Activated CD8-positive, alpha-beta memory T cell treated with anti-CD3 and anti-CD28 coated beads, Interleukin-2, amount 10 ng/mL, durations not matched to agents 7 days and 5 days (primary cell): Measurements from ENCODE around the gene RGS18. TPM values are rescaled to one million over a fixed set of nuclear protein-coding genes. Genes with fewer than 3 reads are reported as not detected.
"Not testable (repeated sequence)": the region's sequence is repeated elsewhere in the genome, so short reads cannot be mapped to it uniquely, and the experiment has no call there.

Source experiments
- ATAC-seq: fragments of 150-1000 bp; cut with Tn5 transposase; one replicate; pipeline ENCODE4 v1.10.0; 2021; ENCODE audit warnings: moderate library complexity
- CTCF ChIA-PET: fragments of 350-600 bp; sonication (Branson Sonifier 250); formaldehyde crosslinking; loops from one replicate; lab custom pipeline; 2021; ENCODE audit warnings: antibody characterized with exemption; lab: Charles Lee
- DNase-seq: peaks from one replicate; pipeline ENCODE4 v3.0.0-alpha.2; 2020
- H3K27ac Mint-ChIP-seq: one replicate; pipeline ENCODE4 v1.8.0; 2021; ENCODE audit warnings: mild to moderate bottlenecking, mixed read lengths
- H3K27me3 Mint-ChIP-seq: one replicate; pipeline ENCODE4 v1.8.0; 2021; ENCODE audit warnings: mixed read lengths
- H3K36me3 Mint-ChIP-seq: one replicate; pipeline ENCODE4 v1.8.0; 2021; ENCODE audit warnings: mild to moderate bottlenecking, mixed read lengths
- H3K4me1 Mint-ChIP-seq: one replicate; pipeline ENCODE4 v1.8.0; 2021; ENCODE audit warnings: mixed read lengths
- H3K4me3 Mint-ChIP-seq: one replicate; pipeline ENCODE4 v1.8.0; 2021; ENCODE audit warnings: mild to moderate bottlenecking, moderate library complexity, mixed read lengths
- H3K9me3 Mint-ChIP-seq: one replicate; pipeline ENCODE4 v1.8.0; 2022; ENCODE audit warnings: low read depth, mixed read lengths
- total RNA-seq, 2 experiments: library from RNA; stranded (reverse); gene quantifications; one replicate each; pipeline ENCODE4 v1.2.3, GENCODE V29; 2021

Gene RGS18
- total RNA-seq, 2 experiments from 2014 or later, result 0.79 to 1.1 TPM

DNA sequence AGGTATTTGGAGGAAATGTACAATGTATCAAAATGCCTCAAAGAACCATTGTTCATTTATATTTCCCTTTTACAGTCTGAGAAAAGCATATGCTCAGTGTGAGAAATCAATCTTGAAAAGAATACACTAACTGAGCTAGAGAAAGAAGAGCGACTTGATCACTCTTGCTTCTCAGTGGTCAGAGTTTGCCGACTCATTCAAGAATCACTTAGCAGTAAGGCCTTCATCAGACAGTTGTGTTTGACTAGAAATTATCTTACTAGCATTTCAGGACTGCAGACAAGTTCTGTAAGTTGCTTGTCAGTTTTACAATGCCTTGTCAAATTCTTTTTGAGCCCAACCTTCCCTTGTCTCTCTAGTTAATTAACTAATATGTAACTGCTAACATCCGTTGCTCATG lies 12.9 kb downstream of the RGS18 start:
- DNase-seq (no peak), ATAC-seq (no peak)
- CTCF ChIA-PET, result interaction anchor here (1.2 kb wide), 1 partner anchor 74 kb away, joined by 3 read pairs; no protein-coding TSS in a partner anchor
- Mint-ChIP-seq H3K27ac (no peak overlapping the region), H3K4me1 (no peaks in the 10 kb centered on the region), H3K4me3 (no peak overlapping the region), H3K36me3 (no peaks in the 10 kb centered on the region), H3K27me3 (no peaks in the 10 kb centered on the region), H3K9me3 (peaks cover 1% of the 10 kb centered on the region)

DNA sequence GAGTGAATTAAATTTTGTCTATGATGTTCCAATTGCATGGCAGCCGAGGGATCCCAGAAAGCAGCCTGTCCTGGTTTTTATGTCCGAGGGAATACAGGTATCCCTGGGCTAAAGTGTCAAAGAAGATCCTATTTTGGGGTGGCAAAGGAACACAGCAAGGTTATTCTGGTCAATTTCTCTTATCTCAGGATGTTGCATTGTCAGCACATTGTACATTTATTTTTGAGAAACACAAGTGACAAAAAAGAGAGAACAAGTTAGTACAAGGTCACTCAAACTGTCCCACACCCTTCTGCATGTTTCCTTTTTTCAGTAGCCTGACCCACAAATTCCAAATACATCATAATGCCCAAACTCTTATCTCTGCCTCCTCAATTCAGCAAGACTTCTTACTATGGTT lies 17.7 kb downstream of the RGS18 start:
- H3K27ac Mint-ChIP-seq, result no peak overlapping the region
- H3K9me3 Mint-ChIP-seq, result no peaks in the 10 kb centered on the region
- no peaks in the 10 kb centered on the region for H3K27me3 Mint-ChIP-seq
- H3K36me3 Mint-ChIP-seq, result no peaks in the 10 kb centered on the region
- ATAC-seq (no peak), DNase-seq (no peak)
- CTCF ChIA-PET, result no interaction called here
- no peak overlapping the region for H3K4me3 Mint-ChIP-seq
- no peaks in the 10 kb centered on the region for H3K4me1 Mint-ChIP-seq

DNA sequence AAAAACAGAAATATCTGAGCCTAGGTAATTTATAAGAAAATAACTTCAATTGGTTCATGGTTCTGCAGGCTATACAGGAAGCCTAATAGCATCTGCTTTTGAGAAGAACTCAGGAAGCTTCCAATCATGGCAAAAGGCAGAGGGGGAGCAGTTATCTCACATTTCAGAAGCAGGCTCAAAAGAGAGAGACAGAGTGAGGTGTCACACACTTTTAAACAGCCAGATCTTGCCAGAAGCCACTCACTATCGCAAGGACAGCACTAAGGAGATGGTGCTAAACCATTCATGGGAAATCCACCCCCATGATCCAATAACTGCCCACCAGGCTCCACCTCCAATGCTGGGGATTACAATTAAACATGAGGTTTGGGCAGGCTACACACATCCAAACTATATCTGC lies 25.5 kb downstream of the RGS18 start:
- Mint-ChIP-seq H3K27me3 (no peaks in the 10 kb centered on the region), H3K9me3 (no peaks in the 10 kb centered on the region)
- CTCF ChIA-PET, result no interaction called here

DNA sequence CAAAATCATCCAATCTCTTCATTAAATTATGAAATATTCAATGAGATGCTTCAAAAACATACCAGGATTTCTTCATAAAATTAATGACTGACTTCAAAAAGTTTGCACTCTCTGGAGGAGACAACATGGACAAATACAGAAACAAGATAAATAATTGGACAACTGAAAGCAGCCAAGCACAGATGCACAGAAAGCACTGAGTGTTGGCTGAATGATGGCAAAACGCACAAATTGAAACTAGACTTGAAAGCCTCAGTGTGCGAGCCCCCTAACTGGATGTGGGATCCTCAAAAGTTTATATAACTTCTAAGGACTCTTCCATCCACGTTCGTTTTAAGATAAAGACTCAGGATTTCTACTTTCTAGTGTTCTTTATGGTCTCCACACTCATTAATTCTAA lies 27.9 kb downstream of the RGS18 start:
- CTCF ChIA-PET, result no interaction called here
- H3K27ac Mint-ChIP-seq, result no peak overlapping the region
- no peaks in the 10 kb centered on the region for H3K36me3 Mint-ChIP-seq
- H3K9me3 Mint-ChIP-seq, result no peaks in the 10 kb centered on the region
- no peaks in the 10 kb centered on the region for H3K27me3 Mint-ChIP-seq
- H3K4me1 Mint-ChIP-seq, result no peaks in the 10 kb centered on the region
- DNase-seq (no peak), ATAC-seq (no peak)
- H3K4me3 Mint-ChIP-seq, result no peak overlapping the region

More for the DNA sequence above, 25.5 kb downstream of the RGS18 start:
- Mint-ChIP-seq H3K4me1 (no peaks in the 10 kb centered on the region), H3K4me3 (no peak overlapping the region), H3K36me3 (no peaks in the 10 kb centered on the region), H3K27ac (no peak overlapping the region)
- no peak for DNase-seq
- ATAC-seq, result no peak

DNA sequence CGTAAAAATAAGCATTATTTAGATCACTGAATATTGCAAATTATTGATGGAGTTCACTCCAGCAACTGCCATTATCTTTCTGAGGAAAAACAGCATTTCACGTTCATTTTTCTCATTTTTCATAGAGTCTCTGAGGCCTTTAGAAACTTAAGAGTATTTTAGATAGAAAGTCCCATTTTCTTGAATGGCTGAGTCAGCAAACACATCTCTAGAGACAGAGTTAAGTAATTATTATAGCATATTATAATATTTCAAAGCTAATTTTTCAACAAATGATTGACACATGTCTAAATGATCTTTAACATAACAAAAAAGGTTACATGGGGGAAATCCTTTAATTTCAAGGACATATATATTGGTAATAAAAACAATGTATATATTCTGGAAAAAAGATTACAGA lies 31.8 kb downstream of the RGS18 start:
- no peak overlapping the region for H3K27ac Mint-ChIP-seq
- no peak overlapping the region for H3K4me3 Mint-ChIP-seq
- H3K9me3 Mint-ChIP-seq, result no peaks in the 10 kb centered on the region
- ATAC-seq (no peak), DNase-seq (no peak)
- no peaks in the 10 kb centered on the region for H3K36me3 Mint-ChIP-seq
- no peaks in the 10 kb centered on the region for H3K4me1 Mint-ChIP-seq
- CTCF ChIA-PET, result no interaction called here
- H3K27me3 Mint-ChIP-seq, result no peaks in the 10 kb centered on the region

DNA sequence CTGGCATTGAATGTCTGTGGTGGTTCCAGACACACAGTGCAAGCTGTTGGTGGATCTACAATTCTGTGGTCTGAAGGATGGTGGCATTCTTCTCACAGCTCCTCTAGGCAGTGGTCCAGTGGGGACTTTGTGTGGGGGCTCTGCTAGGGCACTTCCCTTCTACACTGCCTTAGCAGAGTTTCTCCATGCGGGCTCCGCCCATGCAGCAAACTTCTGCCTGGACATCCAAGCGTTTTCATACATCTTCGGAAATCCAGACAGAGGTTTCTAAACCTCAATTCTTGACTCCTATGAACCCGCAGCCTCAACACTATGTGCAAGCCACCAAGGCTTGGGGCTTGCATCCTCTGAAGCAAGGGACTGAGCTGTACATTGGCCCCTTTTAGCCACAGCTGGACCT lies 43.0 kb downstream of the RGS18 start:
- CTCF ChIA-PET, result no interaction called here
- H3K9me3 Mint-ChIP-seq, result peaks cover 8% of the 10 kb centered on the region
- H3K4me1 Mint-ChIP-seq, result no peaks in the 10 kb centered on the region
- no peak overlapping the region for H3K4me3 Mint-ChIP-seq
- ATAC-seq (no peak), DNase-seq (no peak)
- H3K27ac Mint-ChIP-seq, result no peak overlapping the region
- no peaks in the 10 kb centered on the region for H3K27me3 Mint-ChIP-seq
- no peaks in the 10 kb centered on the region for H3K36me3 Mint-ChIP-seq

DNA sequence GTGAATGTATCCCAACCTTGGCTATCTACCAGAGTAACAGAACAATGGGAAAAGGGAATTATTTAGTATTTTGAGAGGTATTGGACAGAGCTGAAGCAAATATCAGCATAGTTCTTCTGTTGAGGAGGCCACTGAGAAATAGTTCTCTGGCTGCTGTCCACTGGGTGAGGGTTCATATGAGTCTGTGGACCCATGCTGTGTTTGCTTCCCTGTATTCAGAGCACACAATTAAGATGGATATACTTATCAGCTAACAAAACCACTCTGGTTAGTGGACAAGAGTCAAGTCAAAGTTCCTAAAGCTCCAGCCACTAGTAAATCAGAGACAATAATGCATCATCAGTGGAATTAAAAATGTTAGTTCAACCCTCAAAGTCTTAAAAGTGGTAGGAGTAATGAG lies 66.1 kb downstream of the RGS18 start:
- no peaks in the 10 kb centered on the region for H3K4me1 Mint-ChIP-seq
- CTCF ChIA-PET, result no interaction called here
- no peak overlapping the region for H3K4me3 Mint-ChIP-seq
- H3K27ac Mint-ChIP-seq, result no peak overlapping the region
- no peaks in the 10 kb centered on the region for H3K27me3 Mint-ChIP-seq
- no peaks in the 10 kb centered on the region for H3K36me3 Mint-ChIP-seq
- ATAC-seq (no peak), DNase-seq (no peak)
- H3K9me3 Mint-ChIP-seq, result no peaks in the 10 kb centered on the region

DNA sequence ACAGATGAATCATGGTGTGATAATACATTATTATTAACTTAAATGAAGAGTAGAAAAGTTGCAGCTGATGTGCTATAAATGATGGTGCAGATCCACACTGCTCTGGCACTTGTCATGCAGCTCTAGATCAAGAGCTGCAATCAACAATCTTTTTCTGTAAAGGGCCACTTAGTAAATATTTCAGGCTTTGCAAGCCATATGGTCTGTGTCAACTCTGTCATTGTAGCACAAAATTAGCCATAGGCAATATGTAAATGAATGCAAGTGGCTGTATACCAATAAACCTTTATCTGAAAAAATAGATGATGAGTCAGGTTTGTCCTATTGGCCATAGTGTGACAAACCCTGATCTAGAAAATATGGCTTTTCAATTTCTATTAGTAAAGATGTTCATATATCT lies 66.6 kb downstream of the RGS18 start:
- Mint-ChIP-seq H3K4me1 (no peaks in the 10 kb centered on the region), H3K36me3 (no peaks in the 10 kb centered on the region), H3K27ac (no peak overlapping the region), H3K27me3 (no peaks in the 10 kb centered on the region), H3K4me3 (no peak overlapping the region), H3K9me3 (no peaks in the 10 kb centered on the region)
- DNase-seq (no peak), ATAC-seq (no peak)
- CTCF ChIA-PET, result no interaction called here

DNA sequence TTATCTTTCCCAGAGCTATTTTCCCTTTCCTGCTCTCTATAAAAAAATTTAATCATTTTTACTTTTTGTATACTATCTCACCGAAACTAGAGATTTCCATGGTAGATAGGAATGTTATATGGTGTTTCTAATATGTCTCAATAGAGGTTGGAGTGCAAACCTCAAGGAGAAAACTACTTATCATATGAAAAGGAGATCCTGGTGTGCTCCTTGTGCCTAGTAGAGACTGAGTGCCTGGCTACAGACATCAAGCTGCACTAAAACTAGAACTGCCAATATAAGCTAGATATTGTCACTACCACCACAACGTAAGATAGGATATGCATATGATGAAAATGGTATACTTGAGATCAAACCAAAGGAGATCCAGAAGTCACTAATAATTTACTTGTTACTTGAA lies 67.0 kb downstream of the RGS18 start:
- no peaks in the 10 kb centered on the region for H3K36me3 Mint-ChIP-seq
- no peaks in the 10 kb centered on the region for H3K4me1 Mint-ChIP-seq
- DNase-seq (no peak), ATAC-seq (no peak)
- CTCF ChIA-PET, result no interaction called here
- H3K4me3 Mint-ChIP-seq, result no peak overlapping the region
- no peak overlapping the region for H3K27ac Mint-ChIP-seq
- H3K9me3 Mint-ChIP-seq, result no peaks in the 10 kb centered on the region
- H3K27me3 Mint-ChIP-seq, result no peaks in the 10 kb centered on the region

DNA sequence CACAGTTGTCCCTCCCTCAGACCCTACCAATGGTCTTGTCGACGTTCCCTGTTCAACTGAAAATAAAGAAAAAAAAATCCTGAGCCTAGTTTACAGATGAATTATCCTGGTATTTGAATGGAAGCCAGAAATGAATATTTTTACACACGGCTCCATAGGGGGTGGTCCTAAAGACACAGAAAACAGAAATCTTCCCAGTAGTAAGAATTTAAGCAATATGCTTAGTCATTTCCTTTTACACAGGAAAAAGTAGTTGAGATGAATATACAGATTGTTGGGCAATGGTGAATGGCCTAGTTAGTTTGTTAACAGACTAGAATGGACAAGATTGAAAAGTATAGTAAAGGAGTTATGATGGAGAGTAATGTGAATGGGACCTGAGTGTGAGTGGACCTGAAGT lies 67.4 kb downstream of the RGS18 start:
- Mint-ChIP-seq H3K27ac (no peak overlapping the region), H3K9me3 (no peaks in the 10 kb centered on the region), H3K27me3 (no peaks in the 10 kb centered on the region), H3K36me3 (no peaks in the 10 kb centered on the region), H3K4me3 (no peak overlapping the region), H3K4me1 (no peaks in the 10 kb centered on the region)
- DNase-seq (no peak), ATAC-seq (no peak)
- CTCF ChIA-PET, result no interaction called here

DNA sequence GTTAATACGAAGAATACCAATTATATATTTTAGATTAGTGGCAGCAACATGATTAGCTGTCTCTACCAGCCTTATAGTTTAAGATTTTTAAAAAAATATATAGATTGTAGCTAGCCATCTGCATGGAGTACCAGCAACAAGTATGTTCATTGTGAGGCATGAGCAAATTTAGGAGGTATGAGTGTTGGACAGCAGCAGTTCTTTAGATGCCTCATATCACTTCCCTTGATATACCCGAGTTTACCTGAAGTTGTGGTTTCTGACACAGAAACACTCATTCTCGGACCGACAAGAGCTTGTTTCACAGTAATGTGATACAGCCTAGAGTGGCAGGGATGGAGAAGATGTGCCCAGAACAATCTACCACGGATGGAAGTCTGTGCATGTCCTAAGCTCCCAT lies 69.1 kb downstream of the RGS18 start:
- ATAC-seq, result no peak
- Mint-ChIP-seq H3K4me3 (no peak overlapping the region), H3K27me3 (no peaks in the 10 kb centered on the region), H3K9me3 (no peaks in the 10 kb centered on the region), H3K27ac (no peak overlapping the region), H3K36me3 (no peaks in the 10 kb centered on the region), H3K4me1 (no peaks in the 10 kb centered on the region)
- DNase-seq, result no peak
- CTCF ChIA-PET, result no interaction called here

DNA sequence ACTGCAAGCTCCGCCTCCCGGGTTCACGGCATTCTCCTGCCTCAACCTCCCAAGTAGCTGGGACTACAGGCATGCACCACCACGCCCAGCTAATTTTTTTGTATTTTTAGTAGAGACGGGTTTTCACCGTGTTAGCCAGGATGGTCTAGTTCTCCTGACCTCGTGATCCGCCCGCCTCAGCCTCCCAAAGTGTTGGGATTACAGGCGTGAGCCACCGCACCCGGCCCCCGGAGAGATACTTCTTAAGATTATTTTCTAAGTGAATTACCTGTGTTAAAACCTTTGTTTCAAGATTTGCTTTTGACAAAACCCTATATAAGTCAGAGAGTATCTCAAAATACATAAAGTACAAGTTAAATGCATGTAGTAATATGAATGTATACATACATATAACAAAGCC lies 69.7 kb downstream of the RGS18 start:
- CTCF ChIA-PET, H3K27me3 Mint-ChIP-seq, H3K27ac Mint-ChIP-seq, H3K36me3 Mint-ChIP-seq, DNase-seq, H3K4me3 Mint-ChIP-seq, H3K4me1 Mint-ChIP-seq, ATAC-seq, H3K9me3 Mint-ChIP-seq: not testable (repeated sequence)

DNA sequence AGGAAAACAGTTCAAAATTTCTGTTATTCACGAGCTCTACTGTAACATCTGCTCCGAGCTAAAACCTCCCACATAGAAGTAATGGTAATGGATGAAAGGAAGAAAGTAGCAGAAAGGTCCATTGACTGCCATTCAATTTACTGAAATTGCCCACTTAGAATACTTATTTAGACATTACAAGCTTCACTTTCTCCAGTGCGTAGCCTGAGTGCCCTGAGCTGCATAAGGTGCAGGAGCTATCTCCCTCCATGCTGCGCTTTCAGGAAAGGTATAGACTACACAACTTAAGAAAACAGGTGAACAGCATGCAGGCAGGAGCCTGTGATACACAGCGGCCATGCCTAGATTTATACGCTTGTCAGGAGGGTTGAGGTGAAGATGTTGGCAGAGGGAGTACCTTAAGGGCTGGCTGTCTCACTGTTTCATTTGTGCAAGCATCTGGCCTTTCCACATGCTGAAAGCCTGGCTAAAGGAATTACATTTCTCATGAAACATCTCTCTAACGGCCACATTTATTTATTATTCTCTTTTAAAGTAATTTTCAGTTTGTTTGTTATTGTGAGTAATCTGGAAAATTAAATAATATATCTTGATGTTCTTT lies 74.7 kb downstream of the RGS18 start:
- CTCF ChIA-PET, result no interaction called here
- no peak overlapping the region for H3K4me3 Mint-ChIP-seq
- DNase-seq (no peak), ATAC-seq (no peak)
- no peaks in the 10 kb centered on the region for H3K27me3 Mint-ChIP-seq
- no peaks in the 10 kb centered on the region for H3K4me1 Mint-ChIP-seq
- no peak overlapping the region for H3K27ac Mint-ChIP-seq
- no peaks in the 10 kb centered on the region for H3K36me3 Mint-ChIP-seq
- H3K9me3 Mint-ChIP-seq, result no peaks in the 10 kb centered on the region

DNA sequence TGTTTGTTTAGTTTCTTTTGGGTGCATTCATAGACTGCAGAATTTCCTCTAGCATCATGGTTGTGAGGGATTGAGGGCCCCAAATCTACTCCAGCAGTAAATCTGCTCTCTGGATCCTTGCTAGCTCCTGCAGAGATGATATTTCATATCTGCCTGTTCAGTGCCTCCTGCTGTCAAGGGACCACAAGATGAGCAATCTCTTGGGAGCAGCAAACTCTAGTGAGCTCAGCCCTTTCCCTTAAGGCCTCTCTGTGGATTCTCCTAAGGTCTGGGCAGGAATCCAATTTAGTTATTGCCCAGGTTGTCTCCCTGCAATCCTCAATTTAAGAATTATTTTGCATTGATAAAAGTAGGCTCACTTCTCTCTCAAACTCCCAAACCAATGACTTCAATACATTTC lies 76.9 kb downstream of the RGS18 start:
- no peak for DNase-seq
- Mint-ChIP-seq H3K4me3 (no peak overlapping the region), H3K27me3 (no peaks in the 10 kb centered on the region), H3K36me3 (no peaks in the 10 kb centered on the region), H3K9me3 (no peaks in the 10 kb centered on the region), H3K4me1 (no peaks in the 10 kb centered on the region), H3K27ac (no peak overlapping the region)
- ATAC-seq, result no peak
- CTCF ChIA-PET, result no interaction called here
